Endothelial cell of umbilical vein (primary cell): Measurements from ENCODE around the gene CCDC85C. TPM values are rescaled to one million over a fixed set of nuclear protein-coding genes. Genes with fewer than 3 reads are reported as not detected.

Source experiments
- BruUV-seq: library from RNA; stranded (reverse); fragments of 400-500 nt; replicated peaks from 2 replicates; lab custom pipeline; 2021; lab: Mats Ljungman, UMichigan
- CTCF ChIA-PET: fragments of 300-600, 350-600 bp; sonication (Branson Sonifier 250); formaldehyde crosslinking; loops from one replicate; lab custom pipeline; 2021; ENCODE audit warnings: antibody characterized with exemption, inconsistent platforms; lab: Charles Lee
- POLR2A ChIA-PET: fragments of 300-600, 350-600 bp; sonication (Branson Sonifier 250); formaldehyde crosslinking; loops from one replicate; lab custom pipeline; 2021; ENCODE audit warnings: antibody characterized with exemption, inconsistent platforms; lab: Charles Lee
- DNase-seq: peaks from one replicate; pipeline ENCODE4 v3.0.0-alpha.2; 2011; ENCODE audit warnings: low read depth, low spot score
- FAIRE-seq: peaks from 2 replicates; lab custom pipeline; 2011; peaks lifted over from hg19 to GRCh38; lab: Jason Lieb, UNC
- H2AFZ ChIP-seq: 2 replicates; pipeline ENCODE4 v1.6.0; 2012; ENCODE audit warnings: low read depth, low read length, control low read depth, inconsistent platforms
- H3K27ac ChIP-seq: 2 replicates; pipeline ENCODE4 v1.5.1; 2011; ENCODE audit warnings: low read depth, mild to moderate bottlenecking, control low read depth, low read length, moderate library complexity; ENCODE audit not compliant: insufficient read depth
- H3K27me3 ChIP-seq, 2 experiments: 2 replicates each; pipeline versions ENCODE4 v1.6.0 to v1.6.1; 2011; ENCODE audit warnings: low read length in 2 of 2, mixed read lengths in 1 of 2; ENCODE audit not compliant: control insufficient read depth in 2 of 2, insufficient read depth in 2 of 2
- H3K36me3 ChIP-seq, 2 experiments: 2 replicates in 1 of 2; 3 replicates in 1 of 2; pipeline ENCODE4 v1.5.1; 2011; ENCODE audit warnings: low read length in 2 of 2, mild to moderate bottlenecking in 1 of 2, moderate library complexity in 1 of 2; ENCODE audit not compliant: control insufficient read depth in 2 of 2, insufficient read depth in 2 of 2; ENCODE audit errors: extremely low read depth in 1 of 2
- H3K4me1 ChIP-seq: 3 replicates; pipeline ENCODE4 v1.5.1; 2011; ENCODE audit warnings: mild to moderate bottlenecking, low read length; ENCODE audit not compliant: control insufficient read depth, insufficient read depth; ENCODE audit errors: extremely low read depth
- H3K4me2 ChIP-seq: 2 replicates; pipeline ENCODE4 v1.6.1; 2011; ENCODE audit warnings: low read length, control low read depth, mixed read lengths; ENCODE audit not compliant: insufficient read depth
- H3K4me3 ChIP-seq, 3 experiments: fragments of 200-600 bp in 1 of 3; sonication (generic), shearing (Covaris generic) in 1 of 3; replicated peaks in 1 of 3; 2 replicates each; pipeline ENCODE4 v1.5.1; 2011 to 2016; ENCODE audit warnings: control low read depth in 3 of 3, low read length in 3 of 3, mild to moderate bottlenecking in 2 of 3, inconsistent platforms in 1 of 3, low read depth in 1 of 3, moderate library complexity in 1 of 3; ENCODE audit not compliant: insufficient read depth in 1 of 3
- H3K79me2 ChIP-seq: 2 replicates; pipeline ENCODE4 v1.6.0; 2012; ENCODE audit warnings: low read length, inconsistent platforms; ENCODE audit not compliant: control insufficient read depth, insufficient read depth
- H3K9ac ChIP-seq: replicated peaks from 2 replicates; pipeline ENCODE3; 2011; ENCODE audit warnings: low read length, control low read depth; ENCODE audit not compliant: insufficient read depth; ENCODE audit errors: extremely low read depth
- H3K9me1 ChIP-seq: replicated peaks from 3 replicates; pipeline ENCODE4 v1.6.0; 2011; ENCODE audit warnings: mild to moderate bottlenecking, low read length; ENCODE audit not compliant: control insufficient read depth, insufficient read depth; ENCODE audit errors: extremely low read depth
- H3K9me3 ChIP-seq: replicated peaks from 2 replicates; pipeline ENCODE4 v1.5.1; 2012; ENCODE audit warnings: low read length, inconsistent platforms; ENCODE audit not compliant: control insufficient read depth, insufficient read depth
- H4K20me1 ChIP-seq: replicated peaks from 2 replicates; pipeline ENCODE3; 2011; ENCODE audit warnings: mild to moderate bottlenecking, low read length; ENCODE audit not compliant: control insufficient read depth, insufficient read depth; ENCODE audit errors: extremely low read depth
- EZH2 ChIP-seq: IDR thresholded peaks from 2 replicates; pipeline ENCODE4 v1.6.1; 2012; ENCODE audit warnings: borderline replicate concordance, low read depth, mild to moderate bottlenecking, moderate library complexity, low read length, inconsistent platforms; ENCODE audit not compliant: severe bottlenecking
- FOS ChIP-seq: IDR thresholded peaks from 2 replicates; pipeline ENCODE4 v1.6.1; 2011; ENCODE audit warnings: mild to moderate bottlenecking, low read length, moderate library complexity, borderline replicate concordance; ENCODE audit not compliant: insufficient read depth
- GATA2 ChIP-seq: IDR thresholded peaks from 2 replicates; pipeline ENCODE4 v1.7.0; 2011; ENCODE audit warnings: low read depth, mild to moderate bottlenecking, moderate library complexity, mixed read lengths, low read length; ENCODE audit not compliant: insufficient read length, insufficient read depth
- JUN ChIP-seq: IDR thresholded peaks from 2 replicates; pipeline ENCODE4 v1.6.1; 2011; ENCODE audit warnings: borderline replicate concordance, low read depth; ENCODE audit not compliant: insufficient read length, insufficient read depth
- MYC ChIP-seq: IDR thresholded peaks from one replicate; pipeline ENCODE4 v1.6.1; 2011; ENCODE audit warnings: mild to moderate bottlenecking, low read depth, low read length
- POLR2A ChIP-seq: IDR thresholded peaks from 2 replicates; pipeline ENCODE4 v1.6.1; 2012; ENCODE audit warnings: low read depth, mild to moderate bottlenecking, control low read depth, low read length
- POLR2AphosphoS5 ChIP-seq: IDR thresholded peaks from 2 replicates; pipeline ENCODE4 v1.6.1; 2012; ENCODE audit warnings: low read depth, mild to moderate bottlenecking, control low read depth, low read length, moderate library complexity; ENCODE audit not compliant: insufficient read depth
- dilution Hi-C: fragments of 300-500 bp; cut with MboI; formaldehyde crosslinking; loops from one replicate; pipeline ENCODE4 v1.15.0; 2019; ENCODE audit warnings: low sequenced_read_pairs; ENCODE audit not compliant: extremely low pct_ligation_motif_present
- intact Hi-C: fragments of 100-400 bp; cut with micrococcal nuclease; formaldehyde crosslinking; loops from one replicate; pipeline ENCODE4 v1.10.0; 2022
- polyA plus RNA-seq, 4 experiments: library from polyadenylated mRNA; depleted of rRNA in 3 of 4; stranded (reverse) in 3 of 4; unstranded in 1 of 4; fragments of >200 nt; gene quantifications; 2 replicates each; pipeline versions ENCODE4 v1.2.1 to v1.2.3, GENCODE V29; 2011 to 2012; ENCODE audit warnings: missing spikeins in 1 of 4
- total RNA-seq: library from RNA; stranded (reverse); gene quantifications from 2 replicates; pipeline ENCODE4 v1.2.3, GENCODE V29; 2021
- TF ChIP-seq, protein P1 (sequence below), 2 donors: IDR thresholded peaks; 1 replicate in 1 of 2; 2 replicates in 1 of 2; pipeline ENCODE4 v1.5.1; 2011; ENCODE audit warnings: low read length in 2 of 2, mild to moderate bottlenecking in 2 of 2, moderate library complexity in 2 of 2, control low read depth in 1 of 2, inconsistent platforms in 1 of 2, low read depth in 1 of 2; ENCODE audit not compliant: insufficient read depth in 1 of 2; ENCODE audit errors: extremely low read depth in 1 of 2
- TF ChIP-seq, protein P2 (sequence below): IDR thresholded peaks from 2 replicates; pipeline ENCODE4 v1.6.1; 2011; ENCODE audit not compliant: insufficient read depth, insufficient read length

CCDC85C gene
- total and polyA plus RNA-seq, 2 donors (not counting 3 experiments of a cell fraction or from before 2014, with no cell fraction given), result 7.5 to 17.8 TPM

DNA sequence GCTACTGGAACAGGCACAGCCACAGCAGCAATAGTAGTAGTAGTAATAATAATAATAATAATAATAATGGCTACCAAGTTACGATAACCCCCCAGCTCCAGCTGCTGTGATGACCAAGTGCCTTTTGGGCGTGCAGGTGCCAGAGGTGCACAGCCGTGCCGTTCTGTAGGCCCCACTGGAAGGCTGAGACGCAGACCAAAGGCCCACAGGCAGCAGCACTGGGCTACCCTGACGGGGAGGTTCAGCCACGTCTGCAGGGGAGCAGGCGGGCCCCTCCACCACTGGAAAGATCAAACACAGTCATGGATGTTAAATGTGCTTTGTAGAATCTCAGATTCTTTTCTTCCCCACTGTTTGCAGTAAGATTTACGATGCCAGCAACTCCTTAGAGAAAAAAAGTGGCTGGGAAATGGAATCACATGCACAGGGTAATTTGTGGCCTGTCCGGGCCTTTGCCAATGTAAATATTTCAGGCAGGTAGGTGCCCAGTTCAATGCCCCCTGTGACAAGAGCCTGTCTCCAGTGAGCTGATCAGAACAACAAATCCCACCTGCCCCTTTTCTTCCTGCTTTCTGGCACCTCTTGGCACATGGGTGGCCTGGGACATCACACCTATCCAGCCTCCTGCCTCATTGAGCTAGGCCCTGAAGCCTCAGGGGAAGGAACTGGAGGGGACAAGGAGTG is 32.6 kb downstream of the CCDC85C start:
- no TSS peak for BruUV-seq
- H3K27ac ChIP-seq, result no peak overlapping the region
- H3K27me3 ChIP-seq, result no peaks in the 10 kb centered on the region
- no peaks in the 10 kb centered on the region for H3K9me1 ChIP-seq
- dilution Hi-C loops, result no loop called here
- no peaks in the 10 kb centered on the region for H4K20me1 ChIP-seq
- no peak overlapping the region for H3K9ac ChIP-seq
- no peaks in the 10 kb centered on the region for H3K9me3 ChIP-seq
- ChIA-PET CTCF (no interaction called here), POLR2A (no interaction called here)
- H3K4me2 ChIP-seq, result no peak overlapping the region
- intact Hi-C loops, result no loop called here
- H3K4me3 ChIP-seq, result no peak overlapping the region
- no peaks in the 10 kb centered on the region for H3K36me3 ChIP-seq
- DNase-seq, result no peak
- H3K79me2 ChIP-seq, result no peaks in the 10 kb centered on the region
- no peak overlapping the region for H2AFZ ChIP-seq
- no peak for TF ChIP-seq FOS
- TF ChIP-seq EZH2, result no peak
- no peak for TF ChIP-seq JUN
- no peak for TF ChIP-seq MYC
- TF ChIP-seq GATA2, result no peak
- TF ChIP-seq, protein P1, sequence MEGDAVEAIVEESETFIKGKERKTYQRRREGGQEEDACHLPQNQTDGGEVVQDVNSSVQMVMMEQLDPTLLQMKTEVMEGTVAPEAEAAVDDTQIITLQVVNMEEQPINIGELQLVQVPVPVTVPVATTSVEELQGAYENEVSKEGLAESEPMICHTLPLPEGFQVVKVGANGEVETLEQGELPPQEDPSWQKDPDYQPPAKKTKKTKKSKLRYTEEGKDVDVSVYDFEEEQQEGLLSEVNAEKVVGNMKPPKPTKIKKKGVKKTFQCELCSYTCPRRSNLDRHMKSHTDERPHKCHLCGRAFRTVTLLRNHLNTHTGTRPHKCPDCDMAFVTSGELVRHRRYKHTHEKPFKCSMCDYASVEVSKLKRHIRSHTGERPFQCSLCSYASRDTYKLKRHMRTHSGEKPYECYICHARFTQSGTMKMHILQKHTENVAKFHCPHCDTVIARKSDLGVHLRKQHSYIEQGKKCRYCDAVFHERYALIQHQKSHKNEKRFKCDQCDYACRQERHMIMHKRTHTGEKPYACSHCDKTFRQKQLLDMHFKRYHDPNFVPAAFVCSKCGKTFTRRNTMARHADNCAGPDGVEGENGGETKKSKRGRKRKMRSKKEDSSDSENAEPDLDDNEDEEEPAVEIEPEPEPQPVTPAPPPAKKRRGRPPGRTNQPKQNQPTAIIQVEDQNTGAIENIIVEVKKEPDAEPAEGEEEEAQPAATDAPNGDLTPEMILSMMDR (IDR thresholded peaks at IDR 0.05; ENCODE audit: extremely low read depth in 1 of 2, insufficient read depth in 1 of 2, low read depth in 1 of 2, low read length in 2 of 2), result no peak
- no peak for TF ChIP-seq POLR2A
- no peak for TF ChIP-seq POLR2AphosphoS5
- TF ChIP-seq, protein P2, sequence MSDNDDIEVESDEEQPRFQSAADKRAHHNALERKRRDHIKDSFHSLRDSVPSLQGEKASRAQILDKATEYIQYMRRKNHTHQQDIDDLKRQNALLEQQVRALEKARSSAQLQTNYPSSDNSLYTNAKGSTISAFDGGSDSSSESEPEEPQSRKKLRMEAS, result no peak
- FAIRE-seq, result no peak
- no peaks in the 10 kb centered on the region for H3K4me1 ChIP-seq
